Stomach (tissue), 9 donors: ENCODE results near the gene ANO7. TPM values are rescaled to one million over a fixed set of nuclear protein-coding genes. Genes with fewer than 3 reads are reported as not detected.
A peak's percentile ranks its signal among the peaks of the same experiment; 100 is the strongest.

ENCODE experiments used
- DNase-seq, 2 donors: peaks; one replicate each; pipeline versions ENCODE4 v3.0.0 to v3.0.0-alpha.2; 2013 to 2019
- H3K27ac ChIP-seq, 5 donors: fragments of 200-600 bp in 4 of 5; sonication (generic) in 4 of 5; one replicate each; pipeline ENCODE4 v1.5.1; 2013 to 2019; ENCODE audit warnings: mild to moderate bottlenecking in 1 of 5, moderate library complexity in 1 of 5
- H3K27me3 ChIP-seq, 3 donors: fragments of 200-600 bp; sonication (generic); one replicate each; pipeline ENCODE4 v1.5.1; 2017 to 2019; ENCODE audit warnings: mixed run types in 1 of 3
- H3K36me3 ChIP-seq, 4 donors: fragments of 200-600 bp; sonication (generic); 1 replicate in 3 of 4; 2 replicates in 1 of 4; pipeline ENCODE4 v1.5.1; 2016 to 2019
- H3K4me1 ChIP-seq, 4 donors: fragments of 200-600 bp; sonication (generic); one replicate each; pipeline ENCODE4 v1.5.1; 2016 to 2019
- H3K4me3 ChIP-seq, 4 donors: fragments of 200-600 bp; sonication (generic) in 3 of 4; one replicate each; pipeline ENCODE4 v1.5.1; 2016 to 2019; ENCODE audit warnings: mild to moderate bottlenecking in 1 of 4
- H3K9me3 ChIP-seq, 4 donors: fragments of 200-600 bp; sonication (generic); one replicate each; pipeline ENCODE4 v1.5.1; 2016 to 2019
- EP300 ChIP-seq: sonication (generic); formaldehyde crosslinking; IDR thresholded peaks from one replicate; pipeline ENCODE4 v1.6.1; 2017; ENCODE audit warnings: antibody characterized with exemption
- POLR2A ChIP-seq, 4 donors: fragments of 450-650 bp; IDR thresholded peaks; one replicate each; pipeline ENCODE4 v1.6.1; 2016; ENCODE audit warnings: antibody characterized with exemption in 4 of 4, control low read depth in 2 of 4, mild to moderate bottlenecking in 1 of 4, moderate library complexity in 1 of 4
- POLR2AphosphoS5 ChIP-seq, 3 donors: sonication (generic); formaldehyde crosslinking; IDR thresholded peaks; one replicate each; pipeline ENCODE4 v1.6.1; 2016; ENCODE audit warnings: antibody characterized with exemption in 3 of 3
- WGBS, 5 donors: extraction: QIAGEN DNeasy Blood & Tissue Kit in 3 of 5; methylation state at CpG; one replicate each; pipeline versions ENCODE4 v1.1.5 to v1.1.7; 2013 to 2018; 5-methylcytosine and 5-hydroxymethylcytosine counted together
- intact Hi-C: fragments of 100-400 bp; cut with DNase I; formaldehyde crosslinking; loops from one replicate; pipeline ENCODE4 v1.15.1; 2023; ENCODE audit warnings: low total_unique reads
- polyA plus RNA-seq, 3 donors: library from polyadenylated mRNA; stranded (reverse); fragments of 200-250 nt; gene quantifications; one replicate each; pipeline ENCODE4 v1.2.3, GENCODE V29; 2013
- total RNA-seq, 5 donors: library from RNA; depleted of rRNA; stranded (reverse); fragments of >200 nt; gene quantifications; one replicate each; pipeline versions ENCODE4 v1.1.0 to v1.2.3, GENCODE V29; 2014 to 2016
- TF ChIP-seq, protein P1 (sequence below), 7 experiments: fragments of 450-650 bp in 4 of 7; fragments of 200-600 bp in 3 of 7; sonication (generic) in 3 of 7; IDR thresholded peaks; one replicate each; pipeline ENCODE4 v1.5.1; 2016 to 2019; ENCODE audit warnings: antibody characterized with exemption in 7 of 7, control low read depth in 2 of 7, mild to moderate bottlenecking in 1 of 7
- donor health status: healthy with polysubstance abuse.
- donor health status: Bipolar disorder and iron deficiency.
- donor health status: healthy.

The ANO7 gene
- total and polyA plus RNA-seq, 8 donors = 0.48 to 138 (median 5.6) TPM

DNA sequence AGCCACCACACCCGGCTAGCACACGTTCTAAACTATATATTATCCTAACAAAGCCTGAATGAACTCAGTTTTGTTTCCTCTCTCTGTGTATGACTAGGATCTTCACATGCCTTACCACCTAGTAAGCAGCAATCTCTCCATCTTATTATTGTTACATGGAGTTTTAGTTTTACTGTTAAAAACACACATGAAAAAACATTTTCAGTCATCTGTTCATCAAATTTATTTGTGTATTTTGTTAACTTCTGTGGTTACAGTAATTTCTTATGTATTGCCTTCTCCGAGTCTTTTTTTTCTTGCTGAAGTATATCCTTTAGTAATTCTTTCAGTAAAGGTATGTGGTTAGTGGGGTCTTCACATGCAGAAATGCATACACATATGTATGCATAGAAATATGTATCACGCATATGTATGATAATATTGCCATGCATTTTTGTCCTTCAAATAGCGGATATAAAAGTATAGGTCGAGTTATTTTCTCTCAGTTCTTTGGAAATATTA is 31.4 kb downstream of the ANO7 start:
- Histone ChIP-seq H3K9me3 (no peaks in the 10 kb centered on the region), H3K4me3 (no peak overlapping the region), H3K27ac (no peak overlapping the region), H3K4me1 (peaks cover 16 to 40% (median 32%) of the 10 kb centered on the region in 4 donors), H3K36me3 (peaks cover 0 to 1% (median 0%) of the 10 kb centered on the region in 4 donors), H3K27me3 (no peaks in the 10 kb centered on the region)
- intact Hi-C loops = no loop called here
- no peak for DNase-seq
- TF ChIP-seq EP300 (no peak), POLR2AphosphoS5 (IDR thresholded peaks at IDR 0.05) (no peak), POLR2A (IDR thresholded peaks at IDR 0.05) (no peak)
- TF ChIP-seq, protein P1, sequence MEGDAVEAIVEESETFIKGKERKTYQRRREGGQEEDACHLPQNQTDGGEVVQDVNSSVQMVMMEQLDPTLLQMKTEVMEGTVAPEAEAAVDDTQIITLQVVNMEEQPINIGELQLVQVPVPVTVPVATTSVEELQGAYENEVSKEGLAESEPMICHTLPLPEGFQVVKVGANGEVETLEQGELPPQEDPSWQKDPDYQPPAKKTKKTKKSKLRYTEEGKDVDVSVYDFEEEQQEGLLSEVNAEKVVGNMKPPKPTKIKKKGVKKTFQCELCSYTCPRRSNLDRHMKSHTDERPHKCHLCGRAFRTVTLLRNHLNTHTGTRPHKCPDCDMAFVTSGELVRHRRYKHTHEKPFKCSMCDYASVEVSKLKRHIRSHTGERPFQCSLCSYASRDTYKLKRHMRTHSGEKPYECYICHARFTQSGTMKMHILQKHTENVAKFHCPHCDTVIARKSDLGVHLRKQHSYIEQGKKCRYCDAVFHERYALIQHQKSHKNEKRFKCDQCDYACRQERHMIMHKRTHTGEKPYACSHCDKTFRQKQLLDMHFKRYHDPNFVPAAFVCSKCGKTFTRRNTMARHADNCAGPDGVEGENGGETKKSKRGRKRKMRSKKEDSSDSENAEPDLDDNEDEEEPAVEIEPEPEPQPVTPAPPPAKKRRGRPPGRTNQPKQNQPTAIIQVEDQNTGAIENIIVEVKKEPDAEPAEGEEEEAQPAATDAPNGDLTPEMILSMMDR (IDR thresholded peaks at IDR 0.05) = no peak
- WGBS, 5 donors = 85 to 89% (median 87%) methylated on average over 6 of the region's 6 CpGs

DNA sequence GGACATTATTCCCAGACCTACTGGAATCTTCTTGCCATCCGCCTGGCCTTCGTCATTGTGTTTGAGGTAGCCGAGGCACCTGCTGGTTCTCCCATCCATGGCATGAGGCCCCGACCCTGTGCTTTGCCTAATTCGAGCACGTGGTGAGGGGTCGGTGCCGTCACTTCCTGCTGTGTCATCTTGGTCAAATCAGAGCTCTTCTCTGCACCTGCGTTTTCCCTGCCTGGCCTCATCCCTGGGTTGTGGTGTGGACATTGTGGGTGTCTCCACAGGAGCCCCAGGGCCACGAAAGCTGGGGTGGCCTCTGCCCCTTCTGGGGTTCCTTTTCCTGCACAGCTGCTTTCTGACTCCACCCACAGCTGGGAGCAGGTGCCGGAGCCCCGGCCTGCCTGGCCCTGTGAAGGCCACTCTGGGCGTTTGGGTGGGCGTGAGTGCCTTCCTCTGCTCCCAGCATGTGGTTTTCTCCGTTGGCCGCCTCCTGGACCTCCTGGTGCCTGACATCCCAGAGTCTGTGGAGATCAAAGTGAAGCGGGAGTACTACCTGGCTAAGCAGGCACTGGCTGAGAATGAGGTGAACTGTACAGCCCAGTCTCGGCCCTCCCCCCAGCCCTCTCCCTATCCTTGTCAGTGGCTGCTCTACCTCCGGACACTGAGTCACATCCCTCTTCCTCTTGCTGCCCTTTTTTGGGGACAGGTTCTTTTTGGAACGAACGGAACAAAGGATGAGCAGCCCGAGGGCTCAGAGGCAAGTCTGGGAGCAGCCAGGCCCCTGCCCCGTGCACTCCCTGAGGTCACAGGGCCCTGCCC is 34.9 kb downstream of the ANO7 start:
- H3K4me1 ChIP-seq = peaks cover 13 to 29% (median 23%) of the 10 kb centered on the region in 4 donors
- no peaks in the 10 kb centered on the region for H3K27me3 ChIP-seq
- H3K27ac ChIP-seq = peak overlapping the region in 1 of 5 donors; percentile 17
- DNase-seq = no peak
- TF ChIP-seq POLR2A (IDR thresholded peaks at IDR 0.05) (no peak), EP300 (no peak), POLR2AphosphoS5 (IDR thresholded peaks at IDR 0.05) (no peak)
- TF ChIP-seq, protein P1 (IDR thresholded peaks at IDR 0.05) = no peak
- H3K4me3 ChIP-seq = no peak overlapping the region
- peaks cover 12 to 36% (median 34%) of the 10 kb centered on the region in 4 donors for H3K36me3 ChIP-seq
- intact Hi-C loops = no loop called here
- WGBS, 5 donors = 45 to 59% (median 45%) methylated on average over 17 to 23 of the region's 23 CpGs
- H3K9me3 ChIP-seq = no peaks in the 10 kb centered on the region

DNA sequence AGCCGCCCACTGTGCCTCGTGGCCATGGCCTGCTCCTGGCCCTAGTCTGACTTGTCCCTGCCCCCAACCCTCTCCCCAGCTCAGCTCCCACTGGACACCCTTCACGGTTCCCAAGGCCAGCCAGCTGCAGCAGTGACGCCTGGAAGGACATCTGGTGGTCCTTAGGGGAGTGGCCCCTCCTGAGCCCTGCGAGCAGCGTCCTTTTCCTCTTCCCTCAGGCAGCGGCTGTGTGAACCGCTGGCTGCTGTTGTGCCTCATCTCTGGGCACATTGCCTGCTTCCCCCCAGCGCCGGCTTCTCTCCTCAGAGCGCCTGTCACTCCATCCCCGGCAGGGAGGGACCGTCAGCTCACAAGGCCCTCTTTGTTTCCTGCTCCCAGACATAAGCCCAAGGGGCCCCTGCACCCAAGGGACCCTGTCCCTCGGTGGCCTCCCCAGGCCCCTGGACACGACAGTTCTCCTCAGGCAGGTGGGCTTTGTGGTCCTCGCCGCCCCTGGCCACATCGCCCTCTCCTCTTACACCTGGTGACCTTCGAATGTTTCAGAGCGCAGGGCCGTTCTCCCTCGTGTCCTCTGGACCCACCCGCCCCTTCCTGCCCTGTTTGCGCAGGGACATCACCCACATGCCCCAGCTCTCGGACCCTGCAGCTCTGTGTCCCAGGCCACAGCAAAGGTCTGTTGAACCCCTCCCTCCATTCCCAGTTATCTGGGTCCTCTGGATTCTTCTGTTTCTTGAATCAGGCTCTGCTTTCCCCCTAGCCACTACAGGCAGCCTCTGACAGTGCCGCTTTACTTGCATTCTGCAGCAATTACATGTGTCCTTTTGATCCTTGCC is 35.8 kb downstream of the ANO7 start:
- Histone ChIP-seq H3K36me3 (peaks cover 21 to 44% (median 42%) of the 10 kb centered on the region in 4 donors), H3K4me1 (peaks cover 7 to 21% (median 15%) of the 10 kb centered on the region in 4 donors), H3K27ac (peak overlapping the region in 1 of 5 donors; percentile 17), H3K27me3 (no peaks in the 10 kb centered on the region), H3K4me3 (no peak overlapping the region), H3K9me3 (no peaks in the 10 kb centered on the region)
- WGBS, 5 donors = 27 to 42% (median 34%) methylated on average over 23 to 26 of the region's 26 CpGs
- intact Hi-C loops = no loop called here
- TF ChIP-seq, protein P1 (IDR thresholded peaks at IDR 0.05) = no peak
- TF ChIP-seq EP300 = no peak
- TF ChIP-seq POLR2A (IDR thresholded peaks at IDR 0.05) = no peak
- TF ChIP-seq POLR2AphosphoS5 (IDR thresholded peaks at IDR 0.05) = no peak
- peak in 1 of 2 donors; percentile 79 for DNase-seq

DNA sequence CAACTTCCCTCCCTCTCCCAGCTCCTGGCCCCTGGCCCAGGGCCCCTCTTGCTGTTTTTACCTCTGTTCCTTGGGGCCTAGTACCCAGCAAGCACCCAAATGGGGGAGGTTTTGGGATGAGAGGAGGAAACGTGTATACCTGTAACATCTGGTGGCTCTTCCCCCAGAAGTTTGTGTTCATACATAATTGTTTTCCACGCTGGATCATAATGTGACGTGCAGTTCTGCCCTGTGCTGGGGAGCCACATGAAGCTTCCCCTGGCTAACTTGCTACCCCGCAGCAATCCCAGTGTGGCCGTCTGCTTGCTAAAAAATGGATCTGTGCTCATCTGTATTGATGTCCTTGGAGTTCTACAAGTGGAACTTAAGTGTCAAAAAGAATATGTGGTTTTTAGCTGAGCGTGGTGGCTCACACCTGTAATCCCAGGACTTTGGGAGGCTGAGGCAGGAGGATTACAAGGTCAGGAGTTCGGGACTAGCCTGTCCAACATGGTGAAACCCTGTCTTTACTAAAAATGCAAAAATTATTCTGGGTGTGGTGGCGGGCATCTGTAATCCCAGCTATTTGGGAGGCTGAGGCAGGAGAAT is 36.5 kb downstream of the ANO7 start:
- H3K27me3 ChIP-seq = no peaks in the 10 kb centered on the region
- H3K27ac ChIP-seq = no peak overlapping the region
- H3K9me3 ChIP-seq = no peaks in the 10 kb centered on the region
- no peak for TF ChIP-seq EP300
- TF ChIP-seq POLR2A (IDR thresholded peaks at IDR 0.05) = no peak
- TF ChIP-seq, protein P1 (IDR thresholded peaks at IDR 0.05) = no peak
- no peak for TF ChIP-seq POLR2AphosphoS5 (IDR thresholded peaks at IDR 0.05)
- DNase-seq = no peak
- intact Hi-C loops = no loop called here
- H3K4me3 ChIP-seq = no peak overlapping the region
- WGBS, 5 donors = 69 to 85% (median 81%) methylated on average over 8 of the region's 8 CpGs
- H3K4me1 ChIP-seq = peaks cover 7 to 20% (median 12%) of the 10 kb centered on the region in 4 donors
- H3K36me3 ChIP-seq = peaks cover 28 to 52% (median 49%) of the 10 kb centered on the region in 4 donors
